ENCODE measurements around the gene TYSND1. TPM values are rescaled to one million over a fixed set of nuclear protein-coding genes. Genes with fewer than 3 reads are reported as not detected.
"Not testable (repeated sequence)": the region's sequence is repeated elsewhere in the genome, so short reads cannot be mapped to it uniquely, and the experiment has no call there.

TYSND1 gene
- total RNA-seq, result 1 to 10 TPM; 5.3 to 6.3 TPM
- long read RNA-seq, donor 1, transcript TYSND1-201 (4 exons, 3,644 nt), result major isoform, 5 of 9 reads
- long read RNA-seq, donor 1, partial matches to known transcripts, result 1 of 9 reads
- long read RNA-seq, donor 1, other reads (novel, unspliced or antisense), result 2 of 9 reads
- long read RNA-seq, donor 2, transcript TYSND1-202 (2 exons, 3,397 nt), result major isoform, 5 of 22 reads
- long read RNA-seq, donor 2, transcript TYSND1-201 (4 exons, 3,644 nt), result major isoform, 5 of 22 reads
- long read RNA-seq, donor 2, partial matches to known transcripts, result 0 of 22 reads
- long read RNA-seq, donor 2, other reads (novel, unspliced or antisense), result 10 of 22 reads

GRCh38 chr10:70146489-70147258 lies at the start of gene TYSND1:
TYSND1 (minus strand) TSS chr10:70146700; CDS start chr10:70146586, 114 bp downstream.
- peak; percentile 98 for DNase-seq (ENCODE audit: low spot score)
- intact Hi-C loops (cut with DNase I), result no loop called here

GRCh38 chr10:70193391-70193844 lies 46.9 kb upstream of the TYSND1 start:
- DNase-seq (ENCODE audit: low spot score), result no peak
- intact Hi-C loops (cut with DNase I), result no loop called here

GRCh38 chr10:70192326-70192968 lies 45.9 kb upstream of the TYSND1 start:
- intact Hi-C loops (cut with DNase I), result no loop called here
- DNase-seq (ENCODE audit: low spot score), result no peak

- no peak for DNase-seq (ENCODE audit: low spot score)
- intact Hi-C loops (cut with DNase I), result no loop called here
Measured at GRCh38 chr10:70191972-70192305, 45.4 kb upstream of the TYSND1 start.

- intact Hi-C loops (cut with DNase I), result no loop called here
- no peak for DNase-seq (ENCODE audit: low spot score)
Measured at GRCh38 chr10:70191161-70191971, 44.9 kb upstream of the TYSND1 start.

GRCh38 chr10:70190581-70190980 lies 44.1 kb upstream of the TYSND1 start:
- intact Hi-C loops (cut with DNase I), result no loop called here

GRCh38 chr10:70190102-70190501 lies 43.6 kb upstream of the TYSND1 start:
- DNase-seq (ENCODE audit: low spot score), result no peak
- intact Hi-C loops (cut with DNase I), result no loop called here

More at GRCh38 chr10:70190581-70190980, 44.1 kb upstream of the TYSND1 start:
- DNase-seq (ENCODE audit: low spot score), result no peak

GRCh38 chr10:70188768-70189167 lies 42.3 kb upstream of the TYSND1 start:
- no peak for DNase-seq (ENCODE audit: low spot score)
- intact Hi-C loops (cut with DNase I), result no loop called here

GRCh38 chr10:70186571-70186970 lies 40.1 kb upstream of the TYSND1 start:
- intact Hi-C loops (cut with DNase I), result no loop called here
- no peak for DNase-seq (ENCODE audit: low spot score)

GRCh38 chr10:70186090-70186489 lies 39.6 kb upstream of the TYSND1 start:
- no peak for DNase-seq (ENCODE audit: low spot score)
- intact Hi-C loops (cut with DNase I), result no loop called here

GRCh38 chr10:70183304-70183703 lies 36.8 kb upstream of the TYSND1 start:
- intact Hi-C loops (cut with DNase I), result no loop called here
- no peak for DNase-seq (ENCODE audit: low spot score)

- DNase-seq (ENCODE audit: low spot score); intact Hi-C loops (cut with DNase I): not testable (repeated sequence)
Measured at GRCh38 chr10:70179209-70179608, 32.7 kb upstream of the TYSND1 start.

GRCh38 chr10:70178139-70178725 lies 31.7 kb upstream of the TYSND1 start:
- DNase-seq (ENCODE audit: low spot score), result no peak
- intact Hi-C loops (cut with DNase I), result no loop called here

GRCh38 chr10:70176441-70176840 lies 29.9 kb upstream of the TYSND1 start:
- no peak for DNase-seq (ENCODE audit: low spot score)
- intact Hi-C loops (cut with DNase I), result no loop called here

GRCh38 chr10:70175516-70175915 lies 29.0 kb upstream of the TYSND1 start:
- intact Hi-C loops (cut with DNase I), result no loop called here
- no peak for DNase-seq (ENCODE audit: low spot score)

- no peak for DNase-seq (ENCODE audit: low spot score)
- intact Hi-C loops (cut with DNase I), result no loop called here
Measured at GRCh38 chr10:70174058-70174741, 27.7 kb upstream of the TYSND1 start.

GRCh38 chr10:70169649-70170364 lies 23.3 kb upstream of the TYSND1 start:
- intact Hi-C loops (cut with DNase I), result no loop called here
- no peak for DNase-seq (ENCODE audit: low spot score)

GRCh38 chr10:70169011-70169410 lies 22.5 kb upstream of the TYSND1 start:
- DNase-seq (ENCODE audit: low spot score), result no peak
- intact Hi-C loops (cut with DNase I), result no loop called here
